Muscle layer of colon (tissue), 2 donors: ENCODE measurements around the gene SLIT3.

ENCODE experiments used
- H3K27ac ChIP-seq: one replicate; pipeline ENCODE4 v1.7.0; 2013; ENCODE audit warnings: low read depth, mild to moderate bottlenecking, low read length, moderate library complexity
- H3K27me3 ChIP-seq, 2 donors: one replicate each; pipeline ENCODE4 v1.7.0; 2013; ENCODE audit warnings: low read length in 2 of 2, mild to moderate bottlenecking in 2 of 2; ENCODE audit not compliant: insufficient read depth in 2 of 2, control insufficient read depth in 1 of 2
- H3K36me3 ChIP-seq: one replicate; pipeline ENCODE4 v1.7.0; 2013; ENCODE audit warnings: mild to moderate bottlenecking, low read length; ENCODE audit not compliant: insufficient read depth
- H3K4me1 ChIP-seq: one replicate; pipeline ENCODE4 v1.7.0; 2013; ENCODE audit warnings: mild to moderate bottlenecking, low read length; ENCODE audit not compliant: insufficient read depth
- H3K4me3 ChIP-seq, 2 donors: one replicate each; pipeline ENCODE4 v1.7.0; 2013; ENCODE audit warnings: low read length in 2 of 2, low read depth in 1 of 2, mild to moderate bottlenecking in 1 of 2, moderate library complexity in 1 of 2
- H3K9ac ChIP-seq: one replicate; pipeline ENCODE4 v1.7.0; 2013; ENCODE audit warnings: low read length
- H3K9me3 ChIP-seq: one replicate; pipeline ENCODE4 v1.7.0; 2013; ENCODE audit warnings: mild to moderate bottlenecking, low read length
- donor health status: abdominal sarcoma.
- donor health status: Adenocarcinoma of cecum.

The SLIT3 gene

DNA sequence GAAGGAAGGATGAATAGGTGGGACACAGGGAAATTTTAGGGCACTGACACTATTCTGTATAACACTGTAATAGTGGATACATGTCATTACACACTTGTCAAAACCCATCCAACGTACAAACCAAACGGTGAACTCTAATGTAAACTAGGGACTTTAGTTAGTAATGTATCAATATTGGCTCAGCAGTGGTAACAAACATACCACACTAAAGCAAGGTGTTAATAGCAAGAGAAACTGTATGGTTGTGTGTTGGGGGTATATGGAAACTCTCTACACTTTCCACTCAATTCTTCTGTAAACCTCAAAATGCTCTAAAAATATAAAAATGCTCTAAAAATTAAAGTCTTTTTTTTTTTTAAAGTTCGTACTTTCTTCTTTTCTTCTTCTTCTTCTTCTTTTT lies 428.7 kb downstream of the SLIT3 start:
- Histone ChIP-seq H3K27ac (no peak overlapping the region), H3K36me3 (no peaks in the 10 kb centered on the region), H3K27me3 (no peaks in the 10 kb centered on the region), H3K9ac (no peak overlapping the region), H3K4me1 (peaks cover 10% of the 10 kb centered on the region), H3K4me3 (no peak overlapping the region), H3K9me3 (no peaks in the 10 kb centered on the region)

DNA sequence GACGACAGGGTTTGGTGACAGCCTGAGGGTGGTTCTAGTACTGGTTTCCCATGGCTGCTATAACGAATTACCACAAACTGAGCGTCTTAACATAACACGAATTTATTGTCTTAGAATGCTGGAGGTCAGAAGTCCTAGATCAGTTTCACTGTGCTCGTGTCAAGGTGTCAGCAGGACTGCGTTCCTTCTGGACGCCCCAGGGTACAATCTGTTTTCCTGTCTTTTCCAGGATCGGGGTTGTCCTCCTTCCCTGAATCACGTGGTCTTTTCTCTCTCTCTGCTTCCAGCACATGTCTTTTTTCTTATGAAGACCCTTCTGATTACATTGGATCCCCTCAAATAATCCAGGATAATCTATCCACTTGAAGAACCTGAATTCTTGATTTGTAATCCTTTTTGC lies 430.0 kb downstream of the SLIT3 start:
- no peak overlapping the region for H3K27ac ChIP-seq
- no peaks in the 10 kb centered on the region for H3K9me3 ChIP-seq
- no peak overlapping the region for H3K9ac ChIP-seq
- no peaks in the 10 kb centered on the region for H3K36me3 ChIP-seq
- H3K4me3 ChIP-seq: no peak overlapping the region
- H3K27me3 ChIP-seq: no peaks in the 10 kb centered on the region
- peaks cover 10% of the 10 kb centered on the region for H3K4me1 ChIP-seq

DNA sequence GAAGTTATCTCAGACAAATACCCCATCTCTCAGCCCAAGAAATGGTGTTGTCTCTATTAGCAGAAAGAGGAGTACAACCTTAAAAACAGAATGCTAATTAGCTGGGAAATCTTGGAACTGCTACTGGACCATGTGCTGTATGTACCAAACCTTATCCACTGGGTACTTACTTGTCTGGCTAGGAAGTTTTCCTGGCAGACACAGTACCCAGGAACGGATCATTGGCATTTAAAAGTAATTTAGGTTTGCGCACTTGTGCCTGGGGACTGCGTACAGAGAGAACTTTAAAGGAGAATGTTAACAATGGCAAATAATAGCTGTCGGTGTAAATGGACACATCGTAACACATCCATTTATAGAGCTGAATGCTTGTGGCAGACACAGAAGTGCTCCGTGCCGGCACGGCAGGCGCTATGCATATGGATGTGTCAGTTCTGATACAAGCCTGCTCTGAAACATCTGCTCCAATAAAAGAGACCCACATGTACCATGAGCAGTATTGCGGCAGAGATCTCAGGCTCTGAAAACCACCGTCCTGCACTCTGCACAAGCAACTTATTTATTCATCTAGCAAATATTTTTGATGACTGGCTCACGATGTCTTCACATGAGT lies 431.2 kb downstream of the SLIT3 start:
- no peak overlapping the region for H3K4me3 ChIP-seq
- peaks cover 10% of the 10 kb centered on the region for H3K4me1 ChIP-seq
- no peaks in the 10 kb centered on the region for H3K36me3 ChIP-seq
- H3K27me3 ChIP-seq: no peaks in the 10 kb centered on the region
- H3K9ac ChIP-seq: no peak overlapping the region
- no peak overlapping the region for H3K27ac ChIP-seq
- no peaks in the 10 kb centered on the region for H3K9me3 ChIP-seq

DNA sequence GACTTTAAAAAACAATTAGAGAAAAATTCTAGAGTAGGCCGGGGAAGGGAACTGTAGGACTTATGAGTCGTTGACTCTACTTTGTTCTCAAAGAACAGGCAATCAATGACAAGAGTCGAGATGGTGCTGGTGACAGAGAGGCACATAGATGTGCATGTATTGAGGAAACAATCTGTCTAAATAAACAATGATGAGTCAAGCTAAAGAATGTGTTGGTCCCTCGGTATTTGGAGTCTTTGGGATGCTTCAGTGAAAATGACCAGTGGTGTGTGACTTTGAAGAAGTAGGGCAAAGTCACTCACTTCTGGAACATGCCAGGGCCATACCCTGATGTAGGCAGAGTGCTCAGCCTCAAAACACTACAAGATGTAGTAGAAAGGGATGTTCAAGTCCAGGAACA lies 433.7 kb downstream of the SLIT3 start:
- no peak overlapping the region for H3K9ac ChIP-seq
- H3K4me1 ChIP-seq: peaks cover 10% of the 10 kb centered on the region
- H3K9me3 ChIP-seq: no peaks in the 10 kb centered on the region
- no peaks in the 10 kb centered on the region for H3K36me3 ChIP-seq
- no peak overlapping the region for H3K4me3 ChIP-seq
- no peaks in the 10 kb centered on the region for H3K27me3 ChIP-seq
- H3K27ac ChIP-seq: no peak overlapping the region

DNA sequence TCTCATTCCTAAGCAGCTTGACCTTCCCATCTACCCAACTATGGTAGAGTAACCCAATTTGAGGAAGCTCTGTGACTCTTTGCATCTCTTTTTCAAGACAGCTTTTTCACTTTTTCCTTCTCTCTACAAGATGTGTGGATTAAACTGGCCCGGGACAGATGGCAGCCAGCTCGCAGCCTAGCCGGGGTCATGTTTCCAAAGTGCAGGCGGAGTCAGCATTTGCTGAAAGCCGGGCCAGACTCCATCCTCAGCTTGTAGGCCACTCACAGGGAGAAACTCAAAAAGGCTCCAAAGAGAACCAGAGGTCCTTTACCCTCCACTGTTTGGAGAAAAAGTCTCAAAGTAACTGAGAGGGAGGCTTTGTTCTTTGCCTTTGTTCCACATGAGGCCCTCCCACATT lies 435.0 kb downstream of the SLIT3 start:
- no peaks in the 10 kb centered on the region for H3K36me3 ChIP-seq
- no peak overlapping the region for H3K27ac ChIP-seq
- no peak overlapping the region for H3K4me3 ChIP-seq

DNA sequence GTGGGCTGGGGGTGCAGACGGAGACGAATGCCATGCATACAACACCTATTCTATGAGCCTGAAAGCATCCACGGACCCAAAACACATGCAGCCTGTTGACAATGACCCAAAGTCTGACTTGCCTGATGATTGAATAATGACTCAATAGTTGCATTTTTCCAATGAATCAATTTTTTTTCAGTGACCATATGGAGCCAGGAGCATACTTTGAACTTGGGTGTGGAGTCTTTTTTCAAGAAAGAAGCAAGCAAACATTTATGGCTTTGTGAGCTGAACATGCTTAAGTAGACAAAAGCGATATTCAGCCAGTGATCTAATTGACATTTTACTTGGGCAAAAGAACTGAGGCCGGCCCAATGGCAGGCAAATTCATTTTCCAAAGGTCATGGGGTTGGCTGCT lies 437.9 kb downstream of the SLIT3 start:
- no peaks in the 10 kb centered on the region for H3K36me3 ChIP-seq
- no peaks in the 10 kb centered on the region for H3K4me1 ChIP-seq
- H3K4me3 ChIP-seq: no peak overlapping the region
- no peaks in the 10 kb centered on the region for H3K27me3 ChIP-seq
- H3K27ac ChIP-seq: no peak overlapping the region
- H3K9ac ChIP-seq: no peak overlapping the region
- no peaks in the 10 kb centered on the region for H3K9me3 ChIP-seq

More for the DNA sequence above, 435.0 kb downstream of the SLIT3 start:
- peaks cover 10% of the 10 kb centered on the region for H3K4me1 ChIP-seq
- H3K27me3 ChIP-seq: no peaks in the 10 kb centered on the region
- no peaks in the 10 kb centered on the region for H3K9me3 ChIP-seq
- H3K9ac ChIP-seq: no peak overlapping the region

DNA sequence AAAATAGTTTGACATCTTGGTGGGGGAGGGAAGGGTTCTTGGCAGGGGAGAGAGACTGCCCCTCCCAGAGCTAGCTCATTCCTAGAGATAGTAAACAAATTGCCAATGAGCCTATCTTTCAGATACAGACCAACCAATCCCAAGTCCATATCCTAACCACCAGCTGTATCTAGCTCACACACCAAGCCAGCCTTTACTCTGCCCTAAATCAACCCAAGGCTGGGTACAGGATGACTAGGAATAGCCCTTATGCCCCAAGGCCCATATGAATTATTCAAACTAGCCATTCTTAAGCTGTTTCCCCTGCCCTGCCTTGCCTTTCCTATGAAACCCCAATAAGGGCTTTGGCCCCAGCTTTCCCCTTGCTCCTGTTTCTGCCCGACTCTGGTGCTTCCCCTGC lies 440.4 kb downstream of the SLIT3 start:
- H3K27ac ChIP-seq: no peak overlapping the region
- no peak overlapping the region for H3K9ac ChIP-seq
- no peaks in the 10 kb centered on the region for H3K4me1 ChIP-seq
- H3K9me3 ChIP-seq: no peaks in the 10 kb centered on the region
- no peaks in the 10 kb centered on the region for H3K27me3 ChIP-seq
- H3K4me3 ChIP-seq: no peak overlapping the region
- no peaks in the 10 kb centered on the region for H3K36me3 ChIP-seq

DNA sequence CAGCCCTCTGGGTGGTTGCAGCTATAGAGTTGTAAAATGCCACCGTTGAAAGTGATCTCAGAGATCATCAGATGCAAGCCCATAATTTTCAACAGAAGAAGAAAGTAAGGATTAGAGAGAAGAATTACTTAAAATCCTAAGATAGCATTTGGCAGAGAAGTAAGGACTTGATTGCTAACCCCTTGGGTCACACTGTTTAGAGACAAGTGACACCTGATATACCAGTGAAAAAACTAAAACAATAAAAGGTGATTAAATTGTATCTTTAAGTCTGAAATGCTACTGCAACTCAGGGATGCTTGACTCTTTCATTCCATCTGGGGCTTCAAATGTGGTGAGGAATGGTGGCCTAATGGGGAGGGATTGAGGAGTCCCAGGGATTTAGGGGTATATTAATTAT lies 440.9 kb downstream of the SLIT3 start:
- Histone ChIP-seq H3K9me3 (no peaks in the 10 kb centered on the region), H3K27me3 (no peaks in the 10 kb centered on the region), H3K4me1 (no peaks in the 10 kb centered on the region), H3K9ac (no peak overlapping the region), H3K36me3 (no peaks in the 10 kb centered on the region), H3K4me3 (no peak overlapping the region), H3K27ac (no peak overlapping the region)

DNA sequence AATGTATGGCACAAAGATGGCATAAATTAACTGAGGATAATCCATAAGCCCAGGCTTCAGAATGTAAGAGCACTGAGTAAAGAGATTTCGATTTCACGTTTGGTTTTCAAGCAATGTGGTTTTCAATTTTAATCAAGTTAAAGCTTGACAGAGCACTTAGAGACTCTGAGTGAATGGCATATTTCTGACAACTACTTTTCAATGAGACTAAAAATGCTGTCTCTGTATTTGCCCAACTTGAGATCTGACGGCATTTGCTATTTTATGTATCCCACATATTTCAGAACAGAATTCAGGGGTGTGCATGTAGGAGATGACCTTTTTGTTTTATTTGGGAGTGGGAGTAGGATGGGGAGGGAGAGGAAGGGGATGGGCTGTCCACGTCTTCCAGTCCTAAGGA lies 441.5 kb downstream of the SLIT3 start:
- H3K27ac ChIP-seq: no peak overlapping the region

DNA sequence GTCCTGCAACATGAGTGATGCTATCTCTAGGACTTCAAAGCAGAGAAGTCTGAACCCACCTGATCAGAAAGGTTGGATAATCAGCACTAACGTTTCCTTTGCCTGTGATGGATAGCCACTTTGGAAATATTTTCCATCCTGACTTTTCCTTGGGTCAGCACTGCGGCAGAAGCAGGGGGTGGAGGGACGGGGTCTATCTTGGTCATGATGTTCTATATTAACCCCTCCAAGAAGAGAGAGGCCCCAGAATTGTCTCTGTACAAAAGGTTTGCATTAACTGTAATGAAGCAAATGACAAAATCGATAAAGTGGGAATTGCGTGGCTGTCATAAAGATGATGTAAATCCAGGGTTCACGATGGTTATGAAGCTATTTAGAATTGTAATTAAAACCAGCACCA lies 441.9 kb downstream of the SLIT3 start:
- Histone ChIP-seq H3K27me3 (no peaks in the 10 kb centered on the region), H3K27ac (no peak overlapping the region), H3K9ac (no peak overlapping the region), H3K4me3 (no peak overlapping the region), H3K4me1 (no peaks in the 10 kb centered on the region), H3K36me3 (no peaks in the 10 kb centered on the region), H3K9me3 (no peaks in the 10 kb centered on the region)

More for the DNA sequence above, 441.5 kb downstream of the SLIT3 start:
- no peaks in the 10 kb centered on the region for H3K9me3 ChIP-seq
- H3K36me3 ChIP-seq: no peaks in the 10 kb centered on the region
- H3K9ac ChIP-seq: no peak overlapping the region
- H3K27me3 ChIP-seq: no peaks in the 10 kb centered on the region
- H3K4me1 ChIP-seq: no peaks in the 10 kb centered on the region
- no peak overlapping the region for H3K4me3 ChIP-seq

DNA sequence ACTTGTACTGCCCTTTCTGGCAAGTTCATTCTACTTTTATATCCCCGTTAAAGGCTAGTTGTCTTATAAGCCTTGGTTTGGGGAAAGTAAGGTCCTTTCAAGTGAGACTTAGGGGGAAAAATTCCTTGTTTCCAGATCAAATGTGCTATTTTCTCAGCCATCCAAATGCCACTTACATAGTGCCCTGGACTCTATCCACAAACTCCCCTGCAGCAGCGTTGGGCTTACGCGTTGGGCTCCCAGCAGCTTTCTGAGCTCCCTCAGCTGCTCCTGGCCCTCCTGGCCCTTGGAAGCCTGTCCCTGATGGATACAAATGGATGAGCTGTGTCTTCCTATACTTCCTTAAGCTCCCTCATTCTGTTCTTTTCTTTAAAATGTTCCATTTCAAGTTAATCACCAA lies 442.6 kb downstream of the SLIT3 start:
- no peak overlapping the region for H3K27ac ChIP-seq
- H3K9me3 ChIP-seq: no peaks in the 10 kb centered on the region
- H3K36me3 ChIP-seq: no peaks in the 10 kb centered on the region
- H3K27me3 ChIP-seq: no peaks in the 10 kb centered on the region
- H3K4me1 ChIP-seq: no peaks in the 10 kb centered on the region
- no peak overlapping the region for H3K4me3 ChIP-seq
- H3K9ac ChIP-seq: no peak overlapping the region

DNA sequence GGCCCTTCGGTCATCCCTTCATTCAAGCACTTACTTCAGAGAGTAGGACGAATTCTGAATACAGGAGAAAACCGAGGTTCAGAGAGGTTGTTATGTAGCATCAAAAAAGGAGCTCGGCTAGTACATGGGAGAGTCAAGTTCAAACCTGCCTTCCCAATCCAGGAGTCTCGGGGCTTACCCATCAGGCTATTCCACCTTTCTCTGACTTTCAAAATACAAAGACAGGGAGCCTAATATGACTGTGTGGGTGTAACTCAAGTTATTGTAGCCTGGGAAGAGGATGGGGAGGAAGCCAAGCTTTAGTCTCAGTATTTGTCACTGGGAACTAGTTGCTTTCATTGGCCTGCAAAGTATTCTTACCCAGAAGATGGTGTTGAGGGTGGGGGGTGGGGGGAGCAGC lies 447.0 kb downstream of the SLIT3 start:
- no peaks in the 10 kb centered on the region for H3K9me3 ChIP-seq
- no peak overlapping the region for H3K9ac ChIP-seq
- H3K4me3 ChIP-seq: no peak overlapping the region
- no peaks in the 10 kb centered on the region for H3K36me3 ChIP-seq
- H3K27me3 ChIP-seq: no peaks in the 10 kb centered on the region
- no peak overlapping the region for H3K27ac ChIP-seq
- no peaks in the 10 kb centered on the region for H3K4me1 ChIP-seq
